ENCODE measurements around the gene UBE4B. TPM values are rescaled to one million over a fixed set of nuclear protein-coding genes. Genes with fewer than 3 reads are reported as not detected.

Gene UBE4B
- total RNA-seq, 1 experiment from 2014 or later = 80.8 TPM

- TF ChIP-seq AR (CRISPR knock-in tag; IDR thresholded peaks at IDR 0.05) = no peak
- TF ChIP-seq FOXP1 (CRISPR knock-in tag; IDR thresholded peaks at IDR 0.05; ENCODE audit: borderline replicate concordance) = no peak
- TF ChIP-seq ATF1 (CRISPR knock-in tag; IDR thresholded peaks at IDR 0.05) = no peak
- TF ChIP-seq RORB (CRISPR knock-in tag; IDR thresholded peaks at IDR 0.05) = no peak
Measured at GRCh38 chr1:10193288-10193687, 160.5 kb downstream of the UBE4B start (continued).

GRCh38 chr1:10195570-10195969 is 162.8 kb downstream of the UBE4B start:
- no peak for ATAC-seq
- TF ChIP-seq CBFB (CRISPR knock-in tag; IDR thresholded peaks at IDR 0.05; ENCODE audit: low read depth) (no peak), GRHL2 (CRISPR knock-in tag; IDR thresholded peaks at IDR 0.05; ENCODE audit: insufficient replicate concordance, severe bottlenecking) (no peak), ZNF232 (CRISPR knock-in tag; IDR thresholded peaks at IDR 0.05) (no peak), ESRRA (CRISPR knock-in tag; IDR thresholded peaks at IDR 0.05; ENCODE audit: borderline replicate concordance) (no peak), ARID4B (CRISPR knock-in tag; IDR thresholded peaks at IDR 0.05; ENCODE audit: borderline replicate concordance) (no peak), MAX (CRISPR knock-in tag; IDR thresholded peaks at IDR 0.05) (no peak), TEAD4 (CRISPR knock-in tag; IDR thresholded peaks at IDR 0.05) (no peak), TCF7 (CRISPR knock-in tag; IDR thresholded peaks at IDR 0.05; ENCODE audit: low read depth) (no peak), USF1 (CRISPR knock-in tag; IDR thresholded peaks at IDR 0.05) (no peak), ELF4 (CRISPR knock-in tag; IDR thresholded peaks at IDR 0.05; ENCODE audit: low read depth) (no peak), OVOL2 (CRISPR knock-in tag; IDR thresholded peaks at IDR 0.05; ENCODE audit: borderline replicate concordance) (no peak), AFF4 (CRISPR knock-in tag; IDR thresholded peaks at IDR 0.05; ENCODE audit: borderline replicate concordance) (no peak), NFYB (CRISPR knock-in tag; conservative IDR thresholded peaks at IDR 0.05; ENCODE audit: low read depth) (no peak)
- no peak for DNase-seq (ENCODE audit: low spot score)
- H3K27me3 Mint-ChIP-seq (ENCODE audit: low read depth) = no peaks in the 10 kb centered on the region
- H3K27ac Mint-ChIP-seq = no peak overlapping the region
- CTCF ChIA-PET = no interaction called here
- no peaks in the 10 kb centered on the region for H3K36me3 Mint-ChIP-seq
- no peaks in the 10 kb centered on the region for H3K9me3 Mint-ChIP-seq
- H3K4me3 Mint-ChIP-seq = no peak overlapping the region
- POLR2A ChIA-PET = no interaction called here
- peaks cover 2% of the 10 kb centered on the region; the same call in 1 of the 2 replicates for H3K4me1 Mint-ChIP-seq

Data from WTC11 (cell line).